Measurements from ENCODE around the gene USP44. TPM values are rescaled to one million over a fixed set of nuclear protein-coding genes. Genes with fewer than 3 reads are reported as not detected.

USP44 gene
- total and polyA plus RNA-seq, 2 of the 8 experiments (the other 6 are each of a cell fraction or from before 2014, with no cell fraction given): 129 to 197 TPM

DNA sequence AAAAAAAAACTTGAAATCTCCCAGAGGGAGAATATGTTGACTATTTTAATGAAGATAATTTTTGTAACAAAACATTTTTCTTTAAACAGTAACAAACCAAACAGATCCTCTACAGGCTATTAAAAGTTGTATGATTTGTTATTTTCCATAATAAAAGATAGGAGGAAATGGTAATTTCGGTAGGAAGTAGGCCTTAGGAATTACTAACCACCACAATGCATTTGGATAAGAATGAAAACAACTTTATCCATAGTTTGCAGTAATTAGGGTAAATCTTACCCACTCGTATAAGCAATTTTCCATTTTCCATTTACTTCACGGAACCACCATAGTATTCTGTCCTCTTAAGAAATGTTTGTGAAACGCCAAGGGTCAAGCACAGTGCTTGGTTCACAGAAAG, 6.0 kb downstream of the USP44 start:
- H2BK15ac ChIP-seq (ENCODE audit: low read length): no peak overlapping the region
- H2BK120ac ChIP-seq (replicated peaks; ENCODE audit: low read depth, low read length): peak overlapping the region; percentile 8
- peak overlapping the region; percentile 26; the same call in 1 of the 2 replicates for H2BK20ac ChIP-seq (ENCODE audit: low read length)
- peak overlapping the region; percentile 62 for H3K18ac ChIP-seq (ENCODE audit: extremely low read depth, low read length)
- H3K23me2 ChIP-seq (ENCODE audit: low read depth, low read length): peaks cover 4% of the 10 kb centered on the region; the same call in 1 of the 2 replicates
- peaks cover 0 to 13% (median 3%) of the 10 kb centered on the region in 4 experiments; a peak in 3 of 7 replicates for H3K4me1 ChIP-seq (replicated peaks in 1 of 4; ENCODE audit: control insufficient read depth in 3 of 4, insufficient read depth in 4 of 4, low read length in 3 of 4)
- no peak overlapping the region; the same call in 1 of the 2 replicates for H2BK12ac ChIP-seq (ENCODE audit: low read depth, low read length)
- H3K9ac ChIP-seq (replicated peaks in 1 of 4; ENCODE audit: extremely low read depth in 1 of 4, low read depth in 3 of 4, low read length in 3 of 4): 0 out of 7 replicates have a peak overlapping the region, but pooled peaks of 1 of the 4 experiments have one; percentile 43
- CTCF ChIA-PET (ENCODE audit: partially characterized antibody): interaction anchor here (0.5 to 2.2 kb wide), 5 partner anchors 11 to 441 kb away, joined by 3 to 9 read pairs (median 6); no protein-coding TSS in a partner anchor
- peak overlapping the region; percentile 36; the same call in 1 of the 2 replicates for H3K27ac ChIP-seq (ENCODE audit: low read depth, low read length)
- FAIRE-seq: no peak
- no peaks in the 10 kb centered on the region for H3K27me3 ChIP-seq (replicated peaks in 1 of 4; ENCODE audit: control insufficient read depth in 3 of 4, extremely low read depth in 1 of 4, insufficient read depth in 3 of 4, low read length in 3 of 4)
- H4K5ac ChIP-seq (ENCODE audit: insufficient read length, low read depth, low read length): peak overlapping the region; percentile 88
- H2AFZ ChIP-seq (ENCODE audit: low read length): no peak overlapping the region
- H3K4me3 ChIP-seq (ENCODE audit: extremely low read depth in 1 of 4, insufficient read depth in 2 of 4, low read depth in 3 of 4, low read length in 4 of 4): peak overlapping the region; percentile 71 to 95 (median 88); a peak in 6 of 8 replicates
- POLR2A ChIA-PET (ENCODE audit: partially characterized antibody): interaction anchor here (0.9 to 1.2 kb wide), 5 partner anchors 9 to 29 kb away, joined by 3 to 4 read pairs (median 3); no protein-coding TSS in a partner anchor
- H3K14ac ChIP-seq (ENCODE audit: insufficient read length): no peak overlapping the region
- peaks cover 0 to 9% (median under 1%) of the 10 kb centered on the region in 4 experiments; a peak in 2 of 8 replicates for H3K36me3 ChIP-seq (ENCODE audit: control insufficient read depth in 2 of 4, insufficient read depth in 4 of 4, low read length in 3 of 4)
- no peak overlapping the region for H4K8ac ChIP-seq (ENCODE audit: extremely low read depth, insufficient read depth, low read length)
- 0% methylated on average over 4 of the region's 4 CpGs; no CpG with 5 or more reads in 1 of the 2 experiments for WGBS, 2 experiments (ENCODE audit: extremely low coverage in 1 of 2, insufficient coverage in 1 of 2, insufficient read length in 1 of 2, insufficient replicate concordance in 2 of 2, low coverage in 1 of 2, low lambda C conversion rate in 2 of 2, missing lambda C conversion rate in 1 of 2)
- peak overlapping the region; percentile 12 for H3K4ac ChIP-seq (replicated peaks; ENCODE audit: insufficient read length, low read depth, low read length)
- peaks cover 4 to 6% of the 10 kb centered on the region in 2 experiments for H4K20me1 ChIP-seq (replicated peaks in 1 of 2; ENCODE audit: control insufficient read depth in 1 of 2, insufficient read depth in 2 of 2, low read length in 2 of 2)
- H4K91ac ChIP-seq (replicated peaks; ENCODE audit: insufficient read length, low read length): peak overlapping the region; percentile 89
- H3K9me3 ChIP-seq (ENCODE audit: insufficient read depth in 2 of 2, low read depth in 1 of 2, low read length in 1 of 2): no peaks in the 10 kb centered on the region
- H3K79me1 ChIP-seq (ENCODE audit: low read depth, low read length): no peaks in the 10 kb centered on the region
- peak overlapping the region; percentile 76; the same call in 1 of the 2 replicates for H2BK5ac ChIP-seq (ENCODE audit: low read depth, low read length)
- no peak for DNase-seq (ENCODE audit: low read depth in 1 of 2, low spot score in 2 of 2)
- no peak overlapping the region for H3K23ac ChIP-seq (ENCODE audit: insufficient read length)
- peaks cover 50 to 97% of the 10 kb centered on the region in 2 experiments for H3K79me2 ChIP-seq (ENCODE audit: control insufficient read depth in 1 of 2, insufficient read depth in 2 of 2, low read length in 2 of 2)
- H3K56ac ChIP-seq (replicated peaks; ENCODE audit: insufficient read length, low read depth, low read length): no peak overlapping the region
- peak overlapping the region; percentile 77 to 97 for H3K4me2 ChIP-seq (ENCODE audit: insufficient read depth in 1 of 2, low read depth in 2 of 2, low read length in 2 of 2)
- 0 out of 2 replicates have a peak overlapping the region, but pooled peaks have one; percentile 1 for H2AK5ac ChIP-seq (ENCODE audit: low read depth, low read length)
- TF ChIP-seq ATF2 (IDR thresholded peaks at IDR 0.05; ENCODE audit: low read length) (no peak), CTBP2 (IDR thresholded peaks at IDR 0.05; ENCODE audit: borderline replicate concordance, insufficient read depth, insufficient read length, low read length) (no peak), NRF1 (IDR thresholded peaks at IDR 0.05; ENCODE audit: low read depth, low read length) (no peak), CBX8 (IDR thresholded peaks at IDR 0.05; ENCODE audit: borderline replicate concordance, low read depth, low read length) (no peak), HDAC6 (IDR thresholded peaks at IDR 0.05; ENCODE audit: low read depth, low read length) (no peak), SP1 (IDR thresholded peaks at IDR 0.05; ENCODE audit: low read depth, low read length) (no peak), GTF2F1 (IDR thresholded peaks at IDR 0.05; ENCODE audit: borderline replicate concordance, low read depth, low read length) (no peak), TEAD4 (IDR thresholded peaks at IDR 0.05; ENCODE audit: low read depth, low read length) (no peak), YY1 (IDR thresholded peaks at IDR 0.05; ENCODE audit: low read depth, low read length) (no peak), ZNF274 (IDR thresholded peaks at IDR 0.05; ENCODE audit: borderline replicate concordance, extremely low read depth, low read length) (no peak), CHD1 (IDR thresholded peaks at IDR 0.05; ENCODE audit: low read depth, low read length) (no peak), CEBPB (IDR thresholded peaks at IDR 0.05; ENCODE audit: low read depth, low read length) (no peak)
